Common myeloid progenitor, CD34-positive (primary cell): ENCODE results near the gene FOXP1.

ENCODE experiments used
- CTCF ChIA-PET: fragments of 350-600 bp; sonication (Branson Sonifier 250); formaldehyde crosslinking; loops from one replicate; lab custom pipeline; 2021; ENCODE audit warnings: antibody characterized with exemption; lab: Charles Lee
- POLR2A ChIA-PET: fragments of 350-600 bp; sonication (Branson Sonifier 250); formaldehyde crosslinking; loops from one replicate; lab custom pipeline; 2021; ENCODE audit warnings: antibody characterized with exemption; lab: Charles Lee
- DNase-seq, 3 donors: peaks; one replicate each; pipeline versions ENCODE4 v3.0.0 to v3.0.0-alpha.2; 2013
- H3K27ac ChIP-seq, 2 experiments: 1 replicate in 1 of 2; 2 replicates in 1 of 2; pipeline ENCODE4 v1.7.0; 2013; ENCODE audit warnings: inconsistent platforms in 2 of 2, low read length in 2 of 2, mild to moderate bottlenecking in 2 of 2, low read depth in 1 of 2, moderate library complexity in 1 of 2; ENCODE audit not compliant: severe bottlenecking in 2 of 2, insufficient read depth in 1 of 2, poor library complexity in 1 of 2
- H3K27me3 ChIP-seq, 5 experiments: replicated peaks in 2 of 5; 1 replicate in 3 of 5; 2 replicates in 2 of 5; pipeline versions ENCODE4 v1.6.1 to v1.7.0; 2013; ENCODE audit warnings: low read length in 4 of 5, mild to moderate bottlenecking in 2 of 5, moderate library complexity in 2 of 5, inconsistent platforms in 1 of 5; ENCODE audit not compliant: insufficient read depth in 5 of 5, control insufficient read depth in 4 of 5
- H3K36me3 ChIP-seq, 4 experiments: 1 replicate in 2 of 4; 2 replicates in 2 of 4; pipeline versions ENCODE4 v1.6.1 to v1.7.0; 2013; ENCODE audit warnings: low read length in 3 of 4, control low read depth in 1 of 4, mild to moderate bottlenecking in 1 of 4; ENCODE audit not compliant: control insufficient read depth in 4 of 4, insufficient read depth in 4 of 4
- H3K4me1 ChIP-seq, 4 experiments: 1 replicate in 3 of 4; 2 replicates in 1 of 4; pipeline versions ENCODE4 v1.6.1 to v1.7.1; 2013; ENCODE audit warnings: low read length in 3 of 4, mild to moderate bottlenecking in 3 of 4, control low read depth in 1 of 4, inconsistent platforms in 1 of 4, moderate library complexity in 1 of 4; ENCODE audit not compliant: control insufficient read depth in 4 of 4, insufficient read depth in 4 of 4; ENCODE audit errors: control extremely low read depth in 1 of 4
- H3K4me3 ChIP-seq, 7 experiments: 1 replicate in 4 of 7; 2 replicates in 3 of 7; pipeline versions ENCODE4 v1.5.1 to v1.7.0; 2013; ENCODE audit warnings: mild to moderate bottlenecking in 7 of 7, low read length in 6 of 7, moderate library complexity in 6 of 7, inconsistent platforms in 2 of 7, low read depth in 2 of 7, control low read depth in 1 of 7; ENCODE audit not compliant: insufficient read depth in 4 of 7, control insufficient read depth in 1 of 7; ENCODE audit errors: extremely low read depth in 1 of 7
- H3K9me3 ChIP-seq, 5 experiments: 1 replicate in 4 of 5; 2 replicates in 1 of 5; pipeline versions ENCODE4 v1.6.1 to v1.7.1; 2013; ENCODE audit warnings: low read length in 4 of 5, mild to moderate bottlenecking in 2 of 5, inconsistent platforms in 1 of 5, low read depth in 1 of 5, moderate library complexity in 1 of 5; ENCODE audit not compliant: control insufficient read depth in 4 of 5, insufficient read depth in 2 of 5; ENCODE audit errors: control extremely low read depth in 1 of 5
- WGBS: methylation state at CpG from one replicate; pipeline ENCODE4 v1.1.5; 2013; ENCODE audit not compliant: insufficient coverage; 5-methylcytosine and 5-hydroxymethylcytosine counted together

FOXP1 gene

DNA sequence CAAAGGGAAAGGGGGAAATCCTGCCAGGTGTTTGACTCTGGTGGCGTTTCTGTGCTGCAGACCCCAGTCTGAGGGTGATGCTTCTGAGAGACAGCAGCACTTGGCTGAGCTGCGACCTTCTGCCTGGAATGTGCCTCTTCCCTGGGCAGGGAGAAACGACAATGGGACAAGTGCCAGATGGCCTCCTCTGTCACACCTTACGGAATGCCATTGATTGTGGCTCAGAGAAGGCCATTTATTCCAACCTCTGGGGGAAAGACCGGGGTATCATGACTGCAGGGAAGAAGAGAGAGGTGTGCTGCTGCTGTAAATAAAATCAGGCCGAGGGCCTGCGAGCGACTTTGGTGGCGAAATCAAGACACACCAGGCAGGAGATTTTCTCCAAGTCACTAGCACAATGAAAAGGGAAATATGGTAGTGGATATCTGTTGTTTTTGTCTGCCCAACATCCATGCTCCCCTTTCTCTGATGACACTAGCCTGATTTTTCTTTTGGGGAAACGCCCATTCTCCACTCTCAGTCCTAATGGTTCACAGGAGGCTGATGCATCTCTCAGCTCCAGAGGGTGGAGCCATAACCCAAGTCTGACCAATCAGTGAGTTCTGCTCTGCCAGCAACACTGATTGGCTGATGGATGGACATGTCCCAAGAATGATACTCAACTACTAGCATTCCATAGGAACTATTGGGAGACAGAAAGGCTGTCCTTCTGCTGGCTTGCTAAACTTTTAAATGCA is 336.1 kb downstream of the FOXP1 start:
- H3K36me3 ChIP-seq = no peaks in the 10 kb centered on the region
- 94% methylated on average over 10 of the region's 10 CpGs for WGBS
- peaks cover 0 to 9% (median 3%) of the 10 kb centered on the region in 4 experiments for H3K4me1 ChIP-seq
- no peak overlapping the region for H3K4me3 ChIP-seq
- no peaks in the 10 kb centered on the region for H3K27me3 ChIP-seq
- ChIA-PET CTCF (interaction anchor here (1.8 kb wide), 1 partner anchor 9 kb away, joined by 7 read pairs; no protein-coding TSS in a partner anchor), POLR2A (no interaction called here)
- no peak for DNase-seq
- H3K27ac ChIP-seq = no peak overlapping the region
- no peaks in the 10 kb centered on the region for H3K9me3 ChIP-seq

DNA sequence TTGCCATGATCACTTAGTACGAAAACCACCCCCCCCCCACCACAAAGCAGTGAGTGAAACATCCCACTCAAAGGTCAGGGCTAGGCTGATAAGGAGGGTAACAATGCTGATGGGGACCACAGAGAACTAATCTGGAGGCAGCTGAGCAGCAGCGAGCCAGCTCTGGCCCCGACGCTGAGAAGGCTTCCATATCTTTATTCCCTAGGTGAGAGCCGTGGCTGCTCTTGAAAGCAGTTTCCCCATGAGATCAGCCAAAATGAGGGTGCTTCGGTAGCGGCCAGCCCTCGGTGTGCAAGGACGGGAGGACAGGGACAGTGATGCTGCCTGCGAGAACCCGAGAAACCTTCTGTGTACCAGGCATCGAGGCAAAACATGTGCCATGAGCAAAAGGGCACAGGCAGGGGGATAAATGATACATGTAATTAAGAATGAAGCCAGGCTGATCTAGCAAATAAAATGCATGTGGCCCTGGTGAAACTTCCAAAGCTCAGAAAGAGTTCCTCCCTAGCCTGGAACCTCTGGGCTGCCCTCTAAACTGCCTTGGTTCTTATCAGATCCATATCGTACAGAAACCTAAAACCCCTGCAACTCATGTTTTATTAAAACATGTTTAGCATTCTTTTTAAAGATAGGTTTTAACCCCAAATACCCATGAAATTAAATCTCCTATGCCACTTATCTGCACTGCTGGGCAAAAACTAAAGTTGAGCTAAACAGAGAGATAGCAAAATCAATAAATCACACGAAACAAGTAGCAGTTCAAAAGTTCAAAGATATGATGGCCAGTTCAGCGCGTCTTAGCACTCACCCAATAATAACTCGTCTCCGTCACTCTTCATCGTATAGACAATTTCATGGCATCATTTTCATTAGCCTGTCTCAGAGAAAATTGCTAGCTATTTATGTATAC is 337.3 kb downstream of the FOXP1 start:
- CTCF ChIA-PET = interaction anchor here (0.8 to 1.9 kb wide), 4 partner anchors 11 to 25 kb away, joined by 3 to 5 read pairs (median 3); no protein-coding TSS in a partner anchor
- POLR2A ChIA-PET = interaction anchor here (0.8 kb wide), 1 partner anchor 12 kb away, joined by 3 read pairs; no protein-coding TSS in a partner anchor
- no peaks in the 10 kb centered on the region for H3K9me3 ChIP-seq
- H3K4me1 ChIP-seq = peaks cover 0 to 9% (median 3%) of the 10 kb centered on the region in 4 experiments
- no peak overlapping the region for H3K4me3 ChIP-seq
- H3K27me3 ChIP-seq = no peaks in the 10 kb centered on the region
- H3K36me3 ChIP-seq = no peaks in the 10 kb centered on the region
- no peak overlapping the region for H3K27ac ChIP-seq
- peak; percentile 18 to 68 (median 48) for DNase-seq
- WGBS = 95% methylated on average over 17 of the region's 19 CpGs

DNA sequence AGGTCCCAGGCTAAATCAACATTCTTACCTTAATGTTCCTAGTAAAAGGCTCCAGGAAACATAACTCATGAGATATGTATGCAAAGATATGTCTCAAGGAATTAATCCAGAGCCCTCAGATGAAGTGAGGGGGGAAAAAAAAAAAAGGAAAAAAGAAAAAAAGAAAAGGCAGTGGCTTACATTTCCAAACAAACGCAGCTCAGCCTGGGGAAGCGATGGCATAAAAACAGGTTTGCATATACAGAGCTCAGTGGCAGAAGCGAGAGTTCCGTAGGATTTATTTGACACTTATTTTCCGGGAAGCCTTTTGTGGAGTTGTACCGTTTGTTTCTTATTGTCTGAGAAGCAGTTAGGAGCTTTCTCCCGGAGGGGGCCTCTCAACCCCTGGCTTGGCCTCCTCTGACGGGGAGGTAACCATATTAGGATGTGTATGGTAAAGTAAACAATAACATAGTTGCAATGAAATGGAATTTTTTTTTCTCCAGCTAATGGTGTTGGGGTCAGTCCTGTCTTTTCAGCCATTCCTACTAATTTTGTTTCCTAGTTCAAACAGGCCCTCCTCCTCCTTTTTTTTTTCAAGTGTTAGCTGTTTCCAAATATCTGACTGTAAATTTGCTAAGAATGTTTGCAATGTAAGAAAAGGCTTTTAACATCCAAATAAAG is 338.6 kb downstream of the FOXP1 start:
- Histone ChIP-seq H3K36me3 (no peaks in the 10 kb centered on the region), H3K4me1 (peaks cover 3 to 12% (median 6%) of the 10 kb centered on the region in 4 experiments), H3K27ac (no peak overlapping the region), H3K9me3 (no peaks in the 10 kb centered on the region), H3K4me3 (no peak overlapping the region), H3K27me3 (no peaks in the 10 kb centered on the region)
- POLR2A ChIA-PET = no interaction called here
- CTCF ChIA-PET = interaction anchor here (0.6 to 1.9 kb wide), 5 partner anchors 10 to 152 kb away, joined by 3 to 5 read pairs (median 3); no protein-coding TSS in a partner anchor
- 100% methylated on average over 4 of the region's 8 CpGs for WGBS
- no peak for DNase-seq

DNA sequence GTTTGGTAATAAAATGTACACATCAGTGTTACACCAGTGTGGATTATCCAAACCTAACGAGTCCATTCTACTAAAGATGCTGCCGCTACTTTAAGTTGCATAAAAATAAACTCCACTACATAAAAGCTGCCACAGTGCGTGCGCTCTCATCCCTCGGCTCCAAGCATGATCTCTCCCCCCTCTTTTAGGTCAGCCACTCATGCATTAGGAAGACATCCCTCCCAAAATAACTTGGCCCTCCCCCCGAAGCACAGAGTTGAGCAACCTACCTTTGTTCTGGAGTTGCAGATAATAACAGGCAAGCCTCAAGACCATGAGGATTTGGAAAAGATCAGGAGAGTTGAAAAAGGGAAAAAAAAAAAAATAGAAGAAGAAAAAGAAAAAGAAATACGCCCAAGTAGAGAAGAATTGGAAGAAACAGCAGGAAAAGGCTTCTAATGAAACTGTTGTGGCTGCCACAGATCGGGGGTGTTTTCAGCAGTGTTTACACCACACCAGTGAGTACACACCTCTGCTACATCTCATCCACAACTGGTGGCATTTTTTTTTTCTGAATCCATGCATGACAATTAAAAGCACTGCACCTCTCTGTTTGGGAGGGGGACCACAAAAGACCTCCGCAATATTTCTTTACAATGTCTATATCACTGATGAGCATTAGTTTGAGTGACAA is 339.2 kb downstream of the FOXP1 start:
- no peak overlapping the region for H3K4me3 ChIP-seq
- H3K27me3 ChIP-seq = no peaks in the 10 kb centered on the region
- no peaks in the 10 kb centered on the region for H3K9me3 ChIP-seq
- WGBS = 100% methylated on average over 7 of the region's 9 CpGs
- no peak overlapping the region for H3K27ac ChIP-seq
- ChIA-PET POLR2A (no interaction called here), CTCF (interaction anchor here (1.3 to 3.0 kb wide), 5 partner anchors 10 to 235 kb away, joined by 3 to 9 read pairs (median 5); no protein-coding TSS in a partner anchor)
- DNase-seq = no peak
- no peaks in the 10 kb centered on the region for H3K36me3 ChIP-seq
- H3K4me1 ChIP-seq = peaks cover 4 to 9% (median 8%) of the 10 kb centered on the region in 4 experiments

DNA sequence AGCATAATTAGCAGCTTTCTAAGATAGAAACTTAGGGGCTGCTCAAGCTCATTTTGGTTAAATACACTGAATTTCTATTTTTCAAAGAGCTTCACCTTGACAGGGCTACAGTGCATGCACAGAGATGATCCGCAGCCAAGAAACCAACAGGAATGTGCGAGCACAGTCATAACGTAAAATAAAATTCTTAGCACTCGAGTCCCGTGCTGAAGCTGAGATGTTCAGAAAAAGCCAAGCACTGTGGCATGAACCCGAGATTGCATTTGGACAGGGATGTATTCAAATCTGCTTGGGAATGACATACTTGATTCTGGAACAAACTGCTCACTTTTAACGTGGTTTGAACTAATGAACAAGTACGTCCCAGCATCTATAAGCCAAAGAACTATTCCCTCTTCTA is 340.3 kb downstream of the FOXP1 start:
- Histone ChIP-seq H3K27ac (no peak overlapping the region), H3K27me3 (no peaks in the 10 kb centered on the region), H3K4me3 (no peak overlapping the region), H3K4me1 (peaks cover 4 to 11% (median 7%) of the 10 kb centered on the region in 4 experiments), H3K9me3 (no peaks in the 10 kb centered on the region), H3K36me3 (no peaks in the 10 kb centered on the region)
- POLR2A ChIA-PET = no interaction called here
- WGBS = 93% methylated on average over 7 of the region's 8 CpGs
- CTCF ChIA-PET = interaction anchor here (0.6 to 3.0 kb wide), 5 partner anchors 10 to 455 kb away, joined by 3 to 9 read pairs (median 5); no protein-coding TSS in a partner anchor
- DNase-seq = no peak

DNA sequence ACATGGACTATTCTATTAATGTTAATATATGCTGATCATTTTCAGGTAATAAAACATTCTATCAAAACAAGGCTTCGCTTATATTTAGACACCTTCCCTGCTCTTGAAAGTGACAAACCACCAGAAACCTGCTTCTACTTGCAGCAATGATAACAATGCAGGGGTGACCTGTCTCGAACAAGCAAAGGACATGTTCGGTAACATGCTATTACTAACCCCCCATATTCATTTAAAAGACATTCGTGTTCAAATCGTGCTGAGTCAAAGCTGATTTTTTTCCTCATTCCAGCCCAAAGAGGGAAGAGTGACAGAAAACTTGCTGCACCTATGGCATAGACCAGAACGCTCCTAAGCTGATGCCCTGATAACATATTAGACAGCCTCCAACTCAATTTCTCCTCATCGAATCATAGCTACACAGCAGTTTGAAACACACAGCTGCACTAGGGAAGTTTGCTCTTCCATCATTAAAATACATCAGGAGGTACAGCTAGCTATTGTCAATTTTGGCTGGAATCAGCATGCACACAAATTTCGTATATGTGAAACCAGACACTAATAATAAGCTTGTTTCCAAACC is 341.5 kb downstream of the FOXP1 start:
- 84% methylated on average over 6 of the region's 8 CpGs for WGBS
- Histone ChIP-seq H3K4me1 (peaks cover 4 to 16% (median 11%) of the 10 kb centered on the region in 4 experiments), H3K27me3 (no peaks in the 10 kb centered on the region), H3K9me3 (no peaks in the 10 kb centered on the region), H3K27ac (peak overlapping the region in 1 of 2 experiments; percentile 11), H3K36me3 (no peaks in the 10 kb centered on the region), H3K4me3 (no peak overlapping the region)
- POLR2A ChIA-PET = interaction anchor here (0.6 kb wide), 2 partner anchors 162 to 621 kb away, joined by 3 read pairs; no protein-coding TSS in a partner anchor
- no peak for DNase-seq
- CTCF ChIA-PET = interaction anchor here (0.7 to 3.0 kb wide), 5 partner anchors 9 to 154 kb away, joined by 3 to 9 read pairs (median 6); no protein-coding TSS in a partner anchor
